A673 (cell line): ENCODE data around the gene AKNA. TPM values are rescaled to one million over a fixed set of nuclear protein-coding genes. Genes with fewer than 3 reads are reported as not detected.

Experiments
- BruUV-seq: library from RNA; stranded (reverse); fragments of 400-500 nt; replicated peaks from 2 replicates; lab custom pipeline; 2021; lab: Mats Ljungman, UMichigan
- CTCF ChIA-PET: fragments of 300-600 bp; sonication (Branson Sonifier 250); formaldehyde crosslinking; loops from one replicate; lab custom pipeline; 2022; ENCODE audit warnings: antibody characterized with exemption; lab: Charles Lee
- POLR2A ChIA-PET: fragments of 300-600 bp; sonication (Branson Sonifier 250); formaldehyde crosslinking; loops from one replicate; lab custom pipeline; 2022; ENCODE audit warnings: antibody characterized with exemption; ENCODE audit not compliant: low non-redundant PET; lab: Charles Lee
- DNase-seq: peaks from one replicate; pipeline ENCODE4 v3.0.0-alpha.2; 2015; ENCODE audit warnings: low spot score
- H3K27ac ChIP-seq: fragments of 200-600 bp; sonication (generic); 2 replicates; pipeline ENCODE4 v1.5.1; 2016; ENCODE audit warnings: mixed run types, low read depth, mild to moderate bottlenecking, mixed read lengths, antibody characterized with exemption, low read length; ENCODE audit not compliant: poor library complexity, severe bottlenecking
- H3K27me3 ChIP-seq: fragments of 200-600 bp; sonication (generic); replicated peaks from 2 replicates; pipeline ENCODE4 v1.6.1; 2017; ENCODE audit warnings: mixed run types, low read depth, mild to moderate bottlenecking, mixed read lengths, antibody characterized with exemption, low read length; ENCODE audit not compliant: insufficient read depth, poor library complexity
- H3K36me3 ChIP-seq: fragments of 200-600 bp; sonication (generic); 2 replicates; pipeline ENCODE4 v1.6.1; 2016; ENCODE audit warnings: mixed run types, mild to moderate bottlenecking, mixed read lengths, antibody characterized with exemption, low read length; ENCODE audit not compliant: insufficient read depth, poor library complexity, severe bottlenecking
- H3K4me1 ChIP-seq: fragments of 200-600 bp; sonication (generic); 2 replicates; pipeline ENCODE4 v1.6.1; 2017; ENCODE audit warnings: mixed run types, mild to moderate bottlenecking, mixed read lengths, antibody characterized with exemption, low read length; ENCODE audit not compliant: insufficient read depth, poor library complexity, severe bottlenecking
- H3K4me3 ChIP-seq: fragments of 200-600 bp; sonication (generic); 2 replicates; pipeline ENCODE4 v1.5.1; 2016; ENCODE audit warnings: low read depth, mixed run types, mild to moderate bottlenecking, mixed read lengths, low read length; ENCODE audit not compliant: poor library complexity, severe bottlenecking
- H3K9me3 ChIP-seq: fragments of 200-600 bp; sonication (generic); 2 replicates; pipeline ENCODE4 v1.6.1; 2016; ENCODE audit warnings: mixed run types, low read depth, mild to moderate bottlenecking, mixed read lengths, antibody characterized with exemption, low read length; ENCODE audit not compliant: poor library complexity, severe bottlenecking
- CTCF ChIP-seq: fragments of 300-800, 200-600 bp; sonication (generic); conservative IDR thresholded peaks from 2 replicates; pipeline ENCODE4 v1.5.1; 2017; ENCODE audit warnings: low read depth, mild to moderate bottlenecking, antibody characterized with exemption, low read length, moderate library complexity, mixed read lengths
- EZH2 ChIP-seq: fragments of 200-600 bp; sonication (generic); IDR thresholded peaks from 2 replicates; pipeline ENCODE4 v1.6.1; 2017; ENCODE audit warnings: borderline replicate concordance, low read depth, mild to moderate bottlenecking, mixed read lengths, antibody characterized with exemption, low read length; ENCODE audit not compliant: poor library complexity, severe bottlenecking
- intact Hi-C: fragments of 100-400 bp; cut with micrococcal nuclease; formaldehyde crosslinking; loops from one replicate; pipeline ENCODE4 v1.10.0; 2022; ENCODE audit not compliant: unreplicated experiment
- total RNA-seq: library from RNA; stranded (reverse); gene quantifications from 2 replicates; pipeline ENCODE4 v1.2.3, GENCODE V29; 2021

The AKNA gene
- total RNA-seq, 1 experiment from 2014 or later = 20.4 TPM

- CTCF ChIA-PET = no interaction called here
- no peak for TF ChIP-seq EZH2
- no peak for TF ChIP-seq CTCF
- Histone ChIP-seq H3K36me3 (peaks cover 54% of the 10 kb centered on the region), H3K4me3 (no peak overlapping the region), H3K27ac (no peak overlapping the region), H3K9me3 (no peaks in the 10 kb centered on the region), H3K4me1 (no peaks in the 10 kb centered on the region), H3K27me3 (no peaks in the 10 kb centered on the region)
- intact Hi-C loops = no loop called here
- no peak for DNase-seq
- POLR2A ChIA-PET = no interaction called here
- no TSS peak for BruUV-seq
Observed at GRCh38 chr9:114355821-114356220, 32.0 kb downstream of the AKNA start.

- H3K27me3 ChIP-seq = no peaks in the 10 kb centered on the region
- H3K9me3 ChIP-seq = no peaks in the 10 kb centered on the region
- H3K27ac ChIP-seq = no peak overlapping the region
- no peak for DNase-seq
- ChIA-PET CTCF (no interaction called here), POLR2A (no interaction called here)
- intact Hi-C loops = no loop called here
- peaks cover 55% of the 10 kb centered on the region for H3K36me3 ChIP-seq
- H3K4me1 ChIP-seq = peaks cover 15% of the 10 kb centered on the region
- BruUV-seq = no TSS peak
- H3K4me3 ChIP-seq = no peak overlapping the region
- no peak for TF ChIP-seq EZH2
- no peak for TF ChIP-seq CTCF
Observed at GRCh38 chr9:114351932-114352331, 35.9 kb downstream of the AKNA start.

GRCh38 chr9:114350636-114351401, 37.0 kb downstream of the AKNA start:
- no peak overlapping the region for H3K4me3 ChIP-seq
- peaks cover 15% of the 10 kb centered on the region for H3K4me1 ChIP-seq
- no peak for TF ChIP-seq EZH2
- TF ChIP-seq CTCF = no peak
- ChIA-PET POLR2A (no interaction called here), CTCF (no interaction called here)
- no peaks in the 10 kb centered on the region for H3K9me3 ChIP-seq
- H3K36me3 ChIP-seq = peaks cover 63% of the 10 kb centered on the region
- intact Hi-C loops = no loop called here
- H3K27ac ChIP-seq = no peak overlapping the region
- no TSS peak for BruUV-seq
- no peak for DNase-seq
- H3K27me3 ChIP-seq = no peaks in the 10 kb centered on the region
